Activated T-helper 9 cell treated with anti-CD3 and anti-CD28 coated beads, Interleukin-2, amount 50 U/mL, for 16 hours (primary cell): ENCODE measurements around the gene TBR1.

Experiments used
- DNase-seq: peaks from one replicate; pipeline ENCODE4 v3.0.0-alpha.2; 2020; ENCODE audit warnings: low read depth

Gene TBR1

GRCh38 chr2:161415987-161416707 is at the start of gene TBR1:
Gene TBR1 (plus strand): TSS chr2:161416297. CDS start chr2:161416411, 114 bp downstream.
- DNase-seq: no peak

GRCh38 chr2:161367675-161368074 is 48.4 kb upstream of the TBR1 start:
- no peak for DNase-seq

- no peak for DNase-seq
These were observed 46.8 kb upstream of the TBR1 start for GRCh38 chr2:161369311-161369710.

- DNase-seq: no peak
These were observed 45.1 kb upstream of the TBR1 start for GRCh38 chr2:161370981-161371380.

- DNase-seq: no peak
These were observed 44.2 kb upstream of the TBR1 start for GRCh38 chr2:161371869-161372268.

GRCh38 chr2:161373942-161374341 is 42.2 kb upstream of the TBR1 start:
- DNase-seq: no peak

- no peak for DNase-seq
These were observed 41.7 kb upstream of the TBR1 start for GRCh38 chr2:161374446-161374845.

GRCh38 chr2:161379740-161380139 is 36.4 kb upstream of the TBR1 start:
- no peak for DNase-seq

- no peak for DNase-seq
These were observed 34.6 kb upstream of the TBR1 start for GRCh38 chr2:161381546-161381945.

- no peak for DNase-seq
These were observed 33.4 kb upstream of the TBR1 start for GRCh38 chr2:161382747-161383146.

GRCh38 chr2:161384864-161385263 is 31.2 kb upstream of the TBR1 start:
- no peak for DNase-seq

- DNase-seq: no peak
These were observed 29.8 kb upstream of the TBR1 start for GRCh38 chr2:161386228-161386824.

GRCh38 chr2:161388146-161388779 is 27.8 kb upstream of the TBR1 start:
- DNase-seq: no peak

GRCh38 chr2:161391737-161392506 is 24.2 kb upstream of the TBR1 start:
- no peak for DNase-seq

GRCh38 chr2:161400076-161400475 is 16.0 kb upstream of the TBR1 start:
- DNase-seq: no peak

GRCh38 chr2:161402297-161402696 is 13.8 kb upstream of the TBR1 start:
- no peak for DNase-seq

- no peak for DNase-seq
These were observed 9.8 kb upstream of the TBR1 start for GRCh38 chr2:161406316-161406715.

- DNase-seq: no peak
These were observed 8.5 kb upstream of the TBR1 start for GRCh38 chr2:161407597-161407996.

- no peak for DNase-seq
These were observed 6.7 kb upstream of the TBR1 start for GRCh38 chr2:161409308-161409907.

- no peak for DNase-seq
These were observed 3.8 kb upstream of the TBR1 start for GRCh38 chr2:161412346-161412745.

GRCh38 chr2:161414042-161415033 is 1.8 kb upstream of the TBR1 start:
- no peak for DNase-seq
